Forelimb muscle (tissue), 1 donor: ENCODE data around the gene ZSCAN31. TPM values are rescaled to one million over a fixed set of nuclear protein-coding genes. Genes with fewer than 3 reads are reported as not detected.
"Not testable (repeated sequence)": the region's sequence is repeated elsewhere in the genome, so short reads cannot be mapped to it uniquely, and the experiment has no call there.

ENCODE experiments used
- DNase-seq: peaks from one replicate; pipeline ENCODE4 v3.0.0-alpha.2; 2013; ENCODE audit warnings: low read depth
- polyA plus RNA-seq: library from polyadenylated mRNA; unstranded; fragments of 120-200 nt; gene quantifications from one replicate; pipeline ENCODE4 v1.2.1, GENCODE V29; 2013; ENCODE audit not compliant: insufficient read length

ZSCAN31 gene
- polyA plus RNA-seq, 1 donor, result 8.5 TPM

GRCh38 chr6:28323813-28324424 is 12.0 kb downstream of the ZSCAN31 start:
- no peak for DNase-seq

GRCh38 chr6:28322661-28323060 is 13.3 kb downstream of the ZSCAN31 start:
- no peak for DNase-seq

GRCh38 chr6:28317866-28318265 is 18.1 kb downstream of the ZSCAN31 start:
- DNase-seq, result not testable (repeated sequence)

DNA sequence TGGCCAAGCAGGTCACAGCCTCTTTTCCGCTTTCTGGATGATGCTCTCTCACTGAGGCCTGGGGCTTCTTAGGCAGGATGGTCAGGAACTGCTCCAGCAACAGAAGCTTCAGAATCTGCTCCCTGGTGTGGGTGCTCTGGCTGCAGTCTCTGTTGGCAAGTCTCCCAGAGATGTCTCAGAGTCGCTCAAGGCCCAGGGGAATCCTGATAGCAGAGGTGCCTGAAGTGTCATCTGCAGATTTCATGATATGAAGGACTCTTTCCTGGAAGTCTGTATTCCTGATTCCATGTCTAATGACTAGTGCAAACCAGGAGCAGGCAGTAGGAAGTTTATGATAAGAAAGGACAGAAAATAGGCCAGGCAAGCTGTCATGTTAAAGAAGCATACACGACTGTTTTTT is 20.3 kb downstream of the ZSCAN31 start:
- no peak for DNase-seq

DNA sequence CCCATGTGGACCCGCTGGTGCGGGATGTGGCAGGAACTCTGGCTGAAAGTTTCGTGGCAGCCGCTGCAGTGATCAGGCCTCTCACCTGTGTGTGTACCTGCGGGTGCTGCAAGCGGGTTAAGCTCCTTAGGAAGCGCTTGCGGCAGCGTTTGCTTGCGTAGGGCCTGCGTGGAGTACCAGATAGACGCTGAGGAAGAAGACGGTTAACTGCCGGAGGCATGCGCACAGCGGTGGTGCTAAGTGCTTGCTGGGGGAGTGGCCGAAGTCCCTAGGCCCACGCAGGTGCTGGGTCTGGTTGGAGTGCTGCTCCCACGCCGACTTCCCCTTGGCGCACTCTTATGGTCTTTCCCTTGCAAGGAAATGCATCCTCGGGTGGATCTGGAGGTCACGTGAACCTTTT is 23.0 kb downstream of the ZSCAN31 start:
- no peak for DNase-seq

DNA sequence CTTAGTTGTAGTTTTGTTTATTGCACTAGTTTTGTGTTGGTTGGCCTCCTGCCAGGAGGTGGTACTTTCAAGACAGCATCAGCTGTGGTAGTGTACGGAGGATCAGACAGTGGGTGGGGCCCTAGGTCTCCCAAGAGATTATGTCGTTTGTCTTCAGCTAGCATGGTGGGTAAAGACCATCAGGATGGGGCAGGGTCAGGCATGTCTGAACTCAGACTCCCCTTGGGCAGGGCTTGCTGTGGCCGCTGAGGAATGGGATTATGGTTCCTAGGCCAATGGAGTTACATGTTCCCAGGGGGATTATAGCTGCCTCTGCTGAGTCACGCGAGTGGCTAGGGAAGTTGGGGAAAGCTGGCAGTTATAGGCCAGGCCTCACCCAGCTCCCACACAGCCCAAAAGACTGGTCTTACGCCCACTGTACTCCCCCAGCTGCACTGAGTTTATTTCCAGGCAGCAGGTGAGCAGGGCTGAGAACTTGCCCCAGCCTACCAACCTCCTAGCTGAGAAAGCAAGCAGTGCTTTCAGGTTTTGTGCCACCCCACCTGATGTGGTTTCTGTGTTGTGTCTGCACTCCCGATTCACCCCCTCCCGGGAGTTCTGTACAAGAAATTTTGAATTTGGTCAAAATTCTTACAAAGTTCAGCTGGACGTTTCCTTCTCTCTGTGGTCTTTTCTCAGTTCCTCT is 24.7 kb downstream of the ZSCAN31 start:
- no peak for DNase-seq

DNA sequence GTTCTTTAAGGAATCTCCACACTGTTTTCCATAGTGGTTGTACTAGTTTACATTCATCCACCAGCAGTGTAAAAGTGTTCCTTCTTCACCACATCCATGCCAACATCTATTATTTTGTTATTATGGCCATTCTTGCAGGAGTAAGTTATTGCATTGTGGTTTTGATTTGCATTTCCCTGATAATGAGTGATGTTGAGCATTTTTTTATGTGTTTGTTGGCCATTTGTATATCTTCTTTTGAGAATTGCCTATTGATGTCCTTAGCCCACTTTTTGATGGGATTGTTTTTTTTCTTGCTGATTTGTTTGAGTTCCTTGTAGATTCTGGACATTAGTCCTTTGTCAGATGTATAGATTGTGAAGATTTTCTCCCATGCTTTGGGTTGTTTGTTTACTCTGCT is 29.6 kb downstream of the ZSCAN31 start:
- not testable (repeated sequence) for DNase-seq

DNA sequence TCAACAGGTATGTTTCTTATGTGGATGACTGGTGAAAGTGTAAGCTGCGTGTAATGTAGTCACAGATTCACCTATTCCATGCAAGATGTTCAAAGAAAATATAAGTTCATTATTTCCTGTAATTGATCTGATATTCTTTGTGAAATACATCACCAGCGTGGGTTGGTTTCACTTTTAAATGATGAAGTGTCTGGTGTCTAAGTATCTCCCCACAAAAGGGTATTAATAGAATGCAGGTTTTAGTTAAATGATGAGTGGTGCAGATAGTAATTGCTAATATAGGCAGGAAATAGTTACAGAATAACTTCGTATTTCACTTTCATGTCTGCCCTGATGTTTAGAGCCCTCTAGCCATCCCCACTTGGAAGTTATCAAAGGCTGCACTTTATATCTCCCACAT is 32.4 kb downstream of the ZSCAN31 start:
- DNase-seq, result no peak

DNA sequence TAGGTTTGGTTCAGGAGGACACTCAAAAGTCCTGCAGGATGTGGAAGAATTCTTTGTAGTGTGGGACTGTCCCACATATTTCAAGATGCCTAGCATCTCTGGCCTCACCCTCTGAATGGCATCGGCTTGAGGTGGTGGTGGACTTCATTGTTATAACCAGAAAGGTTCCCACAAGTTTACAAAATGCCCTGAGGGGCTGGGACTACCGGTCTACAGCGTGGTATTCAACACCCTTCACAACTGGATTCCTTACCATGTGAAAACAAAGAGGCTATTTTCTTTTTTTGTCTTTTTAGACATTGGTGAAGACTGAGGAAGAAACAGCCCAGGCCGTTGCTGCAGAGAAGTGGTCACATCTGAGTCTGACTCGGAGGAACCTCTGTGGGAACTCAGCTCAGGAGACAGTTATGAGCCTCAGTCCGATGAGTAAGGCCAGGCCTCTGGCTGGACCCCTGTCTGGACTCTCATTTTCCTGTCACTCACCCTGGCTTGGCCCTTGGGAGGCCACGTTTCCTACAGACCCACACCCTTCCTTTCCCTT is 39.4 kb downstream of the ZSCAN31 start:
- no peak for DNase-seq

DNA sequence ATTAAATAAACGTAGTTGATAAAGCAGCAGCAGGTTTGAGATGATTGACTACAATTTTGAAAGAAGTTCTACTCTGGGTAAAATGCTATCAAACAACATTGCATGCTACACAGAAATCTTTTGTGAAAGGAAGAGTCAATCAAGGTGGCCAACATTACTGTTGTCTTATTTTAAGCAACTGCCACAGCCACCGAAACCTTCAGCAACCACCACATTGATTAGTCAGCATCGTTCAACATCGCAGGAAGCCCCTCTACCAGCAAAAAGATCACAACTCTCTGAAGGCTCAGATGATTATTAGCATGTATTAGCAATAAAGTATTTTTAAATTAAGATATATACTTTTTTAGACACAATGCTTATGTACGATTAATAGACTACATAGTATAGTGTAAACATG is 40.6 kb downstream of the ZSCAN31 start:
- DNase-seq, result no peak

- no peak for DNase-seq
Measured at GRCh38 chr6:28291573-28291972, 44.4 kb downstream of the ZSCAN31 start.

GRCh38 chr6:28282926-28283325 is 53.0 kb downstream of the ZSCAN31 start:
- DNase-seq, result no peak

GRCh38 chr6:28281288-28282064 is 54.5 kb downstream of the ZSCAN31 start, which contains the start of gene PGBD1:
TSS of gene PGBD1 (plus strand) at chr6:28281572. CDS start at chr6:28283814, 2,242 bp downstream.
- DNase-seq, result no peak

GRCh38 chr6:28280595-28281287 is 55.2 kb downstream of the ZSCAN31 start:
- DNase-seq, result no peak

DNA sequence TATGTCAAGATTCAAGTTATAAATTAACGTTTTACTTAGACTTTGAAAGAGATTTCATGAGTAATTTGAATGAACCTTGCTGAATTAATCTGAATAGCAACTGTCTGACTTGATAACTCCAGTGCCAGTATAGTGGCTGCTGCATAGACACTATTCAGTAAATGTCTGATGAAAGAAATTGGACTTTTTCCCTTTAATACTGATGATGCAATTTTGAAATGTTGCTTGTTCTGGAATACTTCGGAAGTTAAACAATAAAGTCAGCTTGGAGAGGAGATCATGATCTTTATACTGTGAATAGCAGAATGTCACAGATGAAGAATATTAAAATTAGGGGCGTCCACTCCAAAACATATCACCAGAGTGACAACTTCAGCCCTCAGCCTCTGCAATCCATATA is 58.2 kb downstream of the ZSCAN31 start:
- no peak for DNase-seq

- no peak for DNase-seq
Measured at GRCh38 chr6:28274888-28275287, 61.1 kb downstream of the ZSCAN31 start.

Other genes with a start within 250 kb of the ZSCAN31 start
- 4.0 TPM for gene ZSCAN16, start 211.5 kb downstream of the ZSCAN31 start, polyA plus RNA-seq
- gene ZKSCAN8, start 194.3 kb downstream of the ZSCAN31 start, polyA plus RNA-seq, result 22.1 TPM
- 28.0 TPM for gene ZSCAN9, start 110.9 kb downstream of the ZSCAN31 start, polyA plus RNA-seq
- gene ZKSCAN4, start 83.9 kb downstream of the ZSCAN31 start, polyA plus RNA-seq, result 5.5 TPM
- gene NKAPL, start 76.9 kb downstream of the ZSCAN31 start, polyA plus RNA-seq, result 1.1 TPM
- 18.3 TPM for gene ZSCAN26, start 69.0 kb downstream of the ZSCAN31 start, polyA plus RNA-seq
- 7.1 TPM for gene PGBD1, start 54.6 kb downstream of the ZSCAN31 start, polyA plus RNA-seq
- 6.3 TPM for gene ZKSCAN3, start 13.8 kb upstream of the ZSCAN31 start, polyA plus RNA-seq
- 5.6 TPM for gene ZSCAN12, start 63.6 kb upstream of the ZSCAN31 start, polyA plus RNA-seq
- gene ZSCAN23, start 107.3 kb upstream of the ZSCAN31 start, polyA plus RNA-seq, result 6.8 TPM
- not detected for gene GPX6, start 179.6 kb upstream of the ZSCAN31 start, polyA plus RNA-seq
- gene GPX5, start 189.7 kb upstream of the ZSCAN31 start, polyA plus RNA-seq, result not detected